Mucosa of descending colon (tissue), 3 donors: ENCODE measurements around the gene NUCKS1. TPM values are rescaled to one million over a fixed set of nuclear protein-coding genes. Genes with fewer than 3 reads are reported as not detected.

Experiments
- ATAC-seq: fragments of 200-7000 bp; cut with Tn5 transposase; one replicate; pipeline ENCODE4 v1.9.1; 2020; ENCODE audit warnings: mild to moderate bottlenecking, moderate library complexity
- DNase-seq, 3 donors: peaks; one replicate each; pipeline ENCODE4 v3.0.0-alpha.2; 2020
- H3K36me3 ChIP-seq: fragments of 200-600 bp; one replicate; pipeline ENCODE4 v1.8.0; 2021; ENCODE audit warnings: low read depth, mild to moderate bottlenecking
- H3K4me1 ChIP-seq: fragments of 200-600 bp; one replicate; pipeline ENCODE4 v1.8.0; 2021; ENCODE audit warnings: low read depth, mild to moderate bottlenecking
- H3K4me3 ChIP-seq: fragments of 200-600 bp; one replicate; pipeline ENCODE4 v1.8.0; 2021; ENCODE audit warnings: mild to moderate bottlenecking
- H3K9me3 ChIP-seq: fragments of 200-600 bp; one replicate; pipeline ENCODE4 v1.8.0; 2021; ENCODE audit warnings: mild to moderate bottlenecking
- CTCF ChIP-seq: fragments of 200-600 bp; IDR thresholded peaks from one replicate; pipeline ENCODE4 v1.8.0; 2022; ENCODE audit warnings: antibody characterized with exemption, mild to moderate bottlenecking
- intact Hi-C, 2 donors: fragments of 100-400 bp; cut with DNase I in 1 of 2; cut with micrococcal nuclease in 1 of 2; formaldehyde crosslinking; loops; one replicate each; pipeline versions ENCODE4 v1.11.0 to v1.11.1; 2022; cut with DNase I, micrococcal nuclease
- total RNA-seq, 3 donors: library from RNA; stranded (reverse); fragmentation: NEBNext Ultra II Directional in 2 of 3; extraction: Animal tissue kit (Norgen Biotek cat#: 25700) in 2 of 3; gene quantifications; one replicate each; pipeline versions ENCODE4 v1.2.1 to v1.2.4, GENCODE V29; 2021 to 2023
- donor health status: DM: no; HTN: no; CAD: no; lungs with moderate emphysema.
- donor health status: DM: no; HTN: no; CAD: no.
- donor health status: DM: no; HTN: yes; CAD: no.

The NUCKS1 gene
- total RNA-seq, 3 donors from 2014 or later: 52.7 to 140 (median 103) TPM

GRCh38 chr1:205739348-205740160 is 10.4 kb downstream of the NUCKS1 start:
- Histone ChIP-seq H3K4me3 (no peak overlapping the region), H3K4me1 (peaks cover 2% of the 10 kb centered on the region), H3K9me3 (no peaks in the 10 kb centered on the region), H3K36me3 (no peaks in the 10 kb centered on the region)
- intact Hi-C loops: no loop called here
- no peak for ATAC-seq
- TF ChIP-seq CTCF: no peak
- no peak for DNase-seq

GRCh38 chr1:205735218-205735617 is 14.8 kb downstream of the NUCKS1 start:
- no peaks in the 10 kb centered on the region for H3K36me3 ChIP-seq
- no peak for TF ChIP-seq CTCF
- DNase-seq: no peak
- H3K9me3 ChIP-seq: no peaks in the 10 kb centered on the region
- H3K4me1 ChIP-seq: no peaks in the 10 kb centered on the region
- no peak overlapping the region for H3K4me3 ChIP-seq
- intact Hi-C loops: no loop called here
- no peak for ATAC-seq

- no peak overlapping the region for H3K4me3 ChIP-seq
- no peaks in the 10 kb centered on the region for H3K4me1 ChIP-seq
- DNase-seq (no peak), ATAC-seq (no peak)
- H3K9me3 ChIP-seq: no peaks in the 10 kb centered on the region
- intact Hi-C loops: no loop called here
- no peaks in the 10 kb centered on the region for H3K36me3 ChIP-seq
- no peak for TF ChIP-seq CTCF
These were observed 16.4 kb downstream of the NUCKS1 start for GRCh38 chr1:205733438-205734175.

GRCh38 chr1:205729945-205730610 is 19.9 kb downstream of the NUCKS1 start:
- no peak for TF ChIP-seq CTCF
- Histone ChIP-seq H3K4me1 (no peaks in the 10 kb centered on the region), H3K36me3 (no peaks in the 10 kb centered on the region), H3K4me3 (no peak overlapping the region), H3K9me3 (no peaks in the 10 kb centered on the region)
- no peak for ATAC-seq
- intact Hi-C loops: no loop called here
- DNase-seq: no peak

GRCh38 chr1:205726619-205727125 is 23.3 kb downstream of the NUCKS1 start:
- no peak overlapping the region for H3K4me3 ChIP-seq
- H3K36me3 ChIP-seq: no peaks in the 10 kb centered on the region
- H3K9me3 ChIP-seq: no peaks in the 10 kb centered on the region
- H3K4me1 ChIP-seq: no peaks in the 10 kb centered on the region
- intact Hi-C loops: no loop called here
- no peak for ATAC-seq
- no peak for DNase-seq
- no peak for TF ChIP-seq CTCF
